Measurements from ENCODE around the gene SLC7A6.

SLC7A6 gene

DNA sequence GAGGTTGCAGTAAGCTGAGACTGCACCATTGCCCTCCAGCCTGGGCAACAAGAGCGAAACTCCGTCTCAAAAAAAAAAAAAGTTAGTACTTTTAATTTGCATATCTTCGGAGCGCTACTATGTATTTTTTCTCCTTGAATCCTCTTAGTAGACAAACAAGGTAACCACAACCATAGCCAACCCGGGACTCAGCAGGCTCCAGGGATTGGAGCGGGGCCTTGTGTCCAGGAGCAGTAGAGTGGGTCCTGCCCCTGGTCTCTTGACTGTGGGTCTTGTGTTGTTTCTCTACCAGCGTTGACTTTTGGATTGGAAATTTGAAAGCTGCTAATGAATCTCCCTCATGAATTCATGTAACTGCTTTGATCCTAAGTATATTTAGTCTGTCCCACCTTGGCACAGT is 78.8 kb downstream of the SLC7A6 start:
- DNase-seq (ENCODE audit: low read depth in 2 of 2): no peak
- TF ChIP-seq, protein P1, sequence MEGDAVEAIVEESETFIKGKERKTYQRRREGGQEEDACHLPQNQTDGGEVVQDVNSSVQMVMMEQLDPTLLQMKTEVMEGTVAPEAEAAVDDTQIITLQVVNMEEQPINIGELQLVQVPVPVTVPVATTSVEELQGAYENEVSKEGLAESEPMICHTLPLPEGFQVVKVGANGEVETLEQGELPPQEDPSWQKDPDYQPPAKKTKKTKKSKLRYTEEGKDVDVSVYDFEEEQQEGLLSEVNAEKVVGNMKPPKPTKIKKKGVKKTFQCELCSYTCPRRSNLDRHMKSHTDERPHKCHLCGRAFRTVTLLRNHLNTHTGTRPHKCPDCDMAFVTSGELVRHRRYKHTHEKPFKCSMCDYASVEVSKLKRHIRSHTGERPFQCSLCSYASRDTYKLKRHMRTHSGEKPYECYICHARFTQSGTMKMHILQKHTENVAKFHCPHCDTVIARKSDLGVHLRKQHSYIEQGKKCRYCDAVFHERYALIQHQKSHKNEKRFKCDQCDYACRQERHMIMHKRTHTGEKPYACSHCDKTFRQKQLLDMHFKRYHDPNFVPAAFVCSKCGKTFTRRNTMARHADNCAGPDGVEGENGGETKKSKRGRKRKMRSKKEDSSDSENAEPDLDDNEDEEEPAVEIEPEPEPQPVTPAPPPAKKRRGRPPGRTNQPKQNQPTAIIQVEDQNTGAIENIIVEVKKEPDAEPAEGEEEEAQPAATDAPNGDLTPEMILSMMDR (IDR thresholded peaks at IDR 0.05; ENCODE audit: low read depth, low read length): no peak
- H3K4me3 ChIP-seq (replicated peaks in 1 of 2; ENCODE audit: low read depth in 2 of 2, low read length in 2 of 2): no peak overlapping the region

DNA sequence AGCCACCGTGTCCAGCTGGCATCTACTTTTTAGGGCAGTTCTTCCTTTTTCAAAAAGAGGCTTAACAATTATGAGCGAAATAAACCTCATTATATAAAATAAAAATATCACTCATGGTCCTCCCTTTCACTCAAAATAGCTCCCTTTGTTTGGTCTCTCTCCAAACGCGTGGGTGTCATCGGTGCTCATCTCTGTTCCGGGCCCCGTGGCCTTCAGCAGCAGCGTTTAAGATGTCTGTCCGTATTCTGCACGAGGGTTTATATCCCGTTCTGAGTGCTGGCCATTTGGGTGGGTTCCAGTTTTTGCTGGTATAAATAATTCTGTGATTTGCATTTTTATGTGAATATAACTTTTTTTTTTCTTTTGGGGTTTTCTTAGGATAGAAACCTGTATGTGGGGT is 79.9 kb downstream of the SLC7A6 start:
- H3K4me3 ChIP-seq (replicated peaks in 1 of 2; ENCODE audit: low read depth in 2 of 2, low read length in 2 of 2): no peak overlapping the region
- TF ChIP-seq, protein P1 (IDR thresholded peaks at IDR 0.05; ENCODE audit: low read depth, low read length): no peak
- DNase-seq (ENCODE audit: low read depth in 2 of 2): no peak

DNA sequence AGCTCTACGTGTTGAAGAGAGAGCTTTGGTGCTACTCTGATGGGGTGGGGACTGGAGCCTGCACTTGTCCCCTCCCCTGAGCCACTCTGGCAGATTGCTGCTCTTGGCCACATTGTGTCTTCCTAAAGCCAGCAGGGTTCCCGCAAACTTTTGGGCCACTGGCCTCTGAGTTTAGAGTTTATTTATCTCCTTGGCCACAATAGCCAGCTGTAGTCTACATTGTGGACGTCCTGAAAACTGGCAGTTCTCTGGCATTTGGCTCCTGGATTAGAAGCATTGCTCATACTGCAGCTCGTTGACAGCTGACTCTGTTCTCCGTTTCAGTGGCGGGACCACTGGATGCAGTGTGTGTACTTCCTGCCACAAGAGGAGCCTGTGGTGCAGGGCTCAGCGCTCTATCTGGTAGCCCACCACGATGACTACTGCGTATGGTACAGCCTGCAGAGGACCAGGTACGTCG is 81.1 kb downstream of the SLC7A6 start:
- TF ChIP-seq, protein P1 (IDR thresholded peaks at IDR 0.05; ENCODE audit: low read depth, low read length): no peak
- no peak for DNase-seq (ENCODE audit: low read depth in 2 of 2)
- H3K4me3 ChIP-seq (replicated peaks in 1 of 2; ENCODE audit: low read depth in 2 of 2, low read length in 2 of 2): no peak overlapping the region

GRCh38 chr16:68345958-68346635 is 81.8 kb downstream of the SLC7A6 start:
- DNase-seq (ENCODE audit: low read depth in 2 of 2): no peak
- H3K4me3 ChIP-seq (replicated peaks in 1 of 2; ENCODE audit: low read depth in 2 of 2, low read length in 2 of 2): no peak overlapping the region
- TF ChIP-seq, protein P1 (IDR thresholded peaks at IDR 0.05; ENCODE audit: low read depth, low read length): no peak

- DNase-seq (ENCODE audit: low read depth in 2 of 2): no peak
- TF ChIP-seq, protein P1 (IDR thresholded peaks at IDR 0.05; ENCODE audit: low read depth, low read length): no peak
- no peak overlapping the region for H3K4me3 ChIP-seq (replicated peaks in 1 of 2; ENCODE audit: low read depth in 2 of 2, low read length in 2 of 2)
Observed at GRCh38 chr16:68346892-68347480, 82.7 kb downstream of the SLC7A6 start.

DNA sequence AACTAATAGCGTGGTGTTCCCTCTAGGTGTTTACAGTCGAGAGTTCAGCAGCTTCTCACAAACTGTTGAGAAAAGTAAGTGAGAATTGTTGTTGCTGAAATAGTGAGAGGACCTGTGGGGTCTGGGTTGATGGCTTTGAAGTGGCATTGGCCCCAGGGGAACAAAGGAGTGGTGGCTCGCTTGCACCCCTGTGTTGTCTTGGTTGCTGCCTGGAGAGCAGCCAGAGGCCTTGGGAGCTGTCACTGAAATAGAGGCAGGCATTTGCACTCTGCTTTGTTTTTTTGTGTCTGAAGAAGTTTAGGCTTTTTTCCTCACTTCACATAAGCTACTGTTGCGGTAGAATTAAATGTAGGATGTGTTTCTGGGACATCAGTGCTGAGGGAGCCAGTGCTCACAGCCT is 83.3 kb downstream of the SLC7A6 start:
- no peak overlapping the region for H3K4me3 ChIP-seq (replicated peaks in 1 of 2; ENCODE audit: low read depth in 2 of 2, low read length in 2 of 2)
- DNase-seq (ENCODE audit: low read depth in 2 of 2): no peak
- TF ChIP-seq, protein P1 (IDR thresholded peaks at IDR 0.05; ENCODE audit: low read depth, low read length): no peak
